Measurements from ENCODE around the gene TNIK. TPM values are rescaled to one million over a fixed set of nuclear protein-coding genes. Genes with fewer than 3 reads are reported as not detected.

Gene TNIK
- polyA plus RNA-seq, 1 of the 3 experiments (the other 2 are of a cell fraction), result 19.4 TPM

GRCh38 chr3:171323938-171324536 lies 136.2 kb downstream of the TNIK start:
- H3K4me3 ChIP-seq (ENCODE audit: low read depth in 2 of 2, low read length in 1 of 2), result no peak overlapping the region
- DNase-seq, result no peak
- CTCF ChIA-PET, result interaction anchor here (1.1 kb wide), 1 partner anchor 13 kb away, joined by 3 read pairs; no protein-coding TSS in a partner anchor
- H3K27ac ChIP-seq (ENCODE audit: low read depth in 2 of 2, low read length in 1 of 2), result no peak overlapping the region
- H3K4me1 ChIP-seq (ENCODE audit: control insufficient read depth in 1 of 2, insufficient read depth in 2 of 2, low read depth in 1 of 2, low read length in 1 of 2), result peaks cover 0 to 7% of the 10 kb centered on the region in 2 experiments; a peak in 3 of 4 replicates
- H2AFZ ChIP-seq (ENCODE audit: low read depth), result no peak overlapping the region
- WGBS (ENCODE audit: low lambda C conversion rate), result 79% methylated on average over 3 of the region's 3 CpGs
- H3F3A ChIP-seq (replicated peaks; ENCODE audit: insufficient read depth), result no peaks in the 10 kb centered on the region
- H3K36me3 ChIP-seq (replicated peaks in 1 of 2; ENCODE audit: control insufficient read depth in 1 of 2, insufficient read depth in 2 of 2, low read length in 1 of 2), result no peaks in the 10 kb centered on the region
- H3K9ac ChIP-seq, result no peak overlapping the region
- no peak overlapping the region for H3K4me2 ChIP-seq
- H3K9me3 ChIP-seq, result no peaks in the 10 kb centered on the region
- no peak for TF ChIP-seq FOXM1 (IDR thresholded peaks at IDR 0.05; ENCODE audit: low read depth)
- no peak for TF ChIP-seq RCOR1 (IDR thresholded peaks at IDR 0.05; ENCODE audit: low read length)
- no peak for TF ChIP-seq MXI1 (IDR thresholded peaks at IDR 0.05; ENCODE audit: low read depth, low read length)
- TF ChIP-seq RFX5 (IDR thresholded peaks at IDR 0.05; ENCODE audit: low read length), result no peak
- no peak for TF ChIP-seq EP300 (IDR thresholded peaks at IDR 0.05; ENCODE audit: borderline replicate concordance in 1 of 2, low read depth in 1 of 2, low read length in 1 of 2)
- peaks cover 16% of the 10 kb centered on the region; the same call in 1 of the 2 replicates for H3K79me2 ChIP-seq (ENCODE audit: insufficient read depth)
- H3K9me2 ChIP-seq, result no peaks in the 10 kb centered on the region
- H3K27me3 ChIP-seq (ENCODE audit: insufficient read depth), result no peaks in the 10 kb centered on the region
- H4K20me1 ChIP-seq (ENCODE audit: insufficient read depth), result no peaks in the 10 kb centered on the region
- POLR2A ChIA-PET, result no interaction called here

- no peaks in the 10 kb centered on the region for H3K9me3 ChIP-seq
- no peaks in the 10 kb centered on the region for H3K36me3 ChIP-seq (replicated peaks in 1 of 2; ENCODE audit: control insufficient read depth in 1 of 2, insufficient read depth in 2 of 2, low read length in 1 of 2)
- H3K4me3 ChIP-seq (ENCODE audit: low read depth in 2 of 2, low read length in 1 of 2), result no peak overlapping the region
- TF ChIP-seq REST (IDR thresholded peaks at IDR 0.05; ENCODE audit: low read depth, low read length) (no peak), IRF3 (IDR thresholded peaks at IDR 0.05; ENCODE audit: low read depth, low read length) (no peak), YY1 (IDR thresholded peaks at IDR 0.05; ENCODE audit: low read depth) (no peak), TEAD4 (IDR thresholded peaks at IDR 0.05; ENCODE audit: borderline replicate concordance, insufficient read depth) (no peak), RAD21 (IDR thresholded peaks at IDR 0.05; ENCODE audit: low read length) (no peak), USF1 (IDR thresholded peaks at IDR 0.05; ENCODE audit: borderline replicate concordance, low read depth) (no peak)
- no peak overlapping the region for H3K9ac ChIP-seq
- no peaks in the 10 kb centered on the region for H3F3A ChIP-seq (replicated peaks; ENCODE audit: insufficient read depth)
- peak overlapping the region; percentile 10 to 47; a peak in 2 of 4 replicates for H3K27ac ChIP-seq (ENCODE audit: low read depth in 2 of 2, low read length in 1 of 2)
- POLR2A ChIA-PET, result no interaction called here
- no peaks in the 10 kb centered on the region for H4K20me1 ChIP-seq (ENCODE audit: insufficient read depth)
- H3K27me3 ChIP-seq (ENCODE audit: insufficient read depth), result no peaks in the 10 kb centered on the region
- no peak overlapping the region for H2AFZ ChIP-seq (ENCODE audit: low read depth)
- H3K4me2 ChIP-seq, result no peak overlapping the region
- DNase-seq, result peak; percentile 6
- H3K9me2 ChIP-seq, result no peaks in the 10 kb centered on the region
- CTCF ChIA-PET, result no interaction called here
- peaks cover 26% of the 10 kb centered on the region for H3K79me2 ChIP-seq (ENCODE audit: insufficient read depth)
- peaks cover 0 to 9% of the 10 kb centered on the region in 2 experiments; a peak in 3 of 4 replicates for H3K4me1 ChIP-seq (ENCODE audit: control insufficient read depth in 1 of 2, insufficient read depth in 2 of 2, low read depth in 1 of 2, low read length in 1 of 2)
- 69% methylated on average over 3 of the region's 3 CpGs for WGBS (ENCODE audit: low lambda C conversion rate)
Observed at GRCh38 chr3:171321559-171322360, 138.4 kb downstream of the TNIK start.
